Measurements from ENCODE around the gene PRSS23.
"Not testable (repeated sequence)": the region's sequence is repeated elsewhere in the genome, so short reads cannot be mapped to it uniquely, and the experiment has no call there.

DNA sequence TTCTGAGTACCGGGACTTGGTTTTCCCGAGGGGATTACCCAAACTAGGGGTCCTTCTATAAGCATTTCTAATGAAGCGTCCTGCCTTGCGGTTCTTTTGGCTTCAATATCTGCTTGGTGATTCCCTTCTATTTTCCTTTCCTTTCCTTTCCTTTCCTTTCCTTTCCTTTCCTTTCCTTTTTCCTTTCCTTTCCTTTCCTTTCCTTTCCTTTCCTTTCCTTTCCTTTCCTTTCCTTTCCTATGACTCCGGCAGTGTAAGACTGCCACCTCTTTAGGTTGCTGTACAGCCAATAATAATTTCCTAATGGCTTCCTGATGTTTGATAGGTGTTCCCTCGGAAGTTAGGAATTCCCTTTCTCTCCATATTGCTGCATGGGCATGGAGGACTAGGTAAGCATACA lies 34.0 kb downstream of the PRSS23 start:
- TF ChIP-seq, protein P1, sequence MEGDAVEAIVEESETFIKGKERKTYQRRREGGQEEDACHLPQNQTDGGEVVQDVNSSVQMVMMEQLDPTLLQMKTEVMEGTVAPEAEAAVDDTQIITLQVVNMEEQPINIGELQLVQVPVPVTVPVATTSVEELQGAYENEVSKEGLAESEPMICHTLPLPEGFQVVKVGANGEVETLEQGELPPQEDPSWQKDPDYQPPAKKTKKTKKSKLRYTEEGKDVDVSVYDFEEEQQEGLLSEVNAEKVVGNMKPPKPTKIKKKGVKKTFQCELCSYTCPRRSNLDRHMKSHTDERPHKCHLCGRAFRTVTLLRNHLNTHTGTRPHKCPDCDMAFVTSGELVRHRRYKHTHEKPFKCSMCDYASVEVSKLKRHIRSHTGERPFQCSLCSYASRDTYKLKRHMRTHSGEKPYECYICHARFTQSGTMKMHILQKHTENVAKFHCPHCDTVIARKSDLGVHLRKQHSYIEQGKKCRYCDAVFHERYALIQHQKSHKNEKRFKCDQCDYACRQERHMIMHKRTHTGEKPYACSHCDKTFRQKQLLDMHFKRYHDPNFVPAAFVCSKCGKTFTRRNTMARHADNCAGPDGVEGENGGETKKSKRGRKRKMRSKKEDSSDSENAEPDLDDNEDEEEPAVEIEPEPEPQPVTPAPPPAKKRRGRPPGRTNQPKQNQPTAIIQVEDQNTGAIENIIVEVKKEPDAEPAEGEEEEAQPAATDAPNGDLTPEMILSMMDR (IDR thresholded peaks at IDR 0.05) = not testable (repeated sequence)
- TF ChIP-seq POLR2A (IDR thresholded peaks at IDR 0.05) = not testable (repeated sequence)

Data from testis (tissue), 2 donors.